Sigmoid colon (tissue), 4 donors: Measurements from ENCODE around the gene PIP5K1C.

ENCODE experiments used
- CTCF ChIP-seq, 4 experiments: fragments of 450-650 bp in 3 of 4; fragments of 200-600 bp in 1 of 4; IDR thresholded peaks; one replicate each; pipeline ENCODE4 v1.5.1; 2016 to 2019; ENCODE audit warnings: antibody characterized with exemption in 4 of 4, mild to moderate bottlenecking in 3 of 4, moderate library complexity in 2 of 4
- EP300 ChIP-seq, 4 donors: sonication (generic); formaldehyde crosslinking; IDR thresholded peaks; one replicate each; pipeline ENCODE4 v1.6.1; 2017; ENCODE audit warnings: antibody characterized with exemption in 4 of 4
- POLR2A ChIP-seq, 2 donors: fragments of 450-650 bp; IDR thresholded peaks; one replicate each; pipeline ENCODE4 v1.6.1; 2016; ENCODE audit warnings: antibody characterized with exemption in 2 of 2, mild to moderate bottlenecking in 2 of 2, moderate library complexity in 2 of 2

DNA sequence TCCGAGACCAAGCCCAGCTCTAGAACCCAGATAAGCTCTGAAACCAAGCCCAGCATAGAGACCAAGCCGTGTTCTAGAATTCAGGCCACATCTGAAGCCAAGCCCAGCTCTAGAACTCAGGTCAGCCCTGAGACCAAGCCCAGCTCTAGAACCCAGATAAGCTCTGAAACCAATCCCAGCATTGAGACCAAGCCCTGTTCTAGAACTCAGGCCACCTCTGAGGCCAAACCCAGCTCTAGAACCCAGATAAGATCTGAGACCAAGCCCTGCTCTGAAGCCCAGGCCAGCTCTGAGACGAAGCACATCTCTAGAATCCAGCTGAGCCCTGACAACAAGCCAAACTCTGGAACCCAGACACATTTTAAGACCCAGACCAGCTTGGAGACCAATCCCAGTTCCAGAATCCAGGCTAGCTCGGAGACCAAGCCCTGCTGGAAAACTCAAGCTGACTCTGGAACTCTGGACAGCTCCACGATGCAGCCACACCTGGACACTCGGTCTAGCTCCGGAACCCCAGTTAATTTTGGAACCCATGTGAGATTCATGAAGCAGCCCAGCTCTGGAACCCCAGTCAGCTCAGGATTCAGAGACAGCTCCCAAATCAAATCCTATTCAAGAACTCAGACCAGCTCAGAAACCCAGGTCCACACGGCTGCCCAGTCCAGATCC is 109.1 kb downstream of the PIP5K1C start:
- TF ChIP-seq CTCF (IDR thresholded peaks at IDR 0.05) (no peak), EP300 (IDR thresholded peaks at IDR 0.05) (no peak), POLR2A (IDR thresholded peaks at IDR 0.05) (no peak)
